SU-DHL-6 (cell line): ENCODE data around the gene NAGPA.

Source experiments
- CTCF ChIP-seq: fragments of 200-600 bp; sonication (generic); IDR thresholded peaks from one replicate; pipeline ENCODE4 v1.5.1; 2017; ENCODE audit warnings: antibody characterized with exemption, mild to moderate bottlenecking, low read length, moderate library complexity; ENCODE audit not compliant: insufficient read depth, poor library complexity, severe bottlenecking
- EZH2phosphoT487 ChIP-seq: fragments of 200-600 bp; sonication (generic), shearing (Covaris generic); conservative IDR thresholded peaks from 2 replicates; pipeline ENCODE4 v1.6.1; 2018; ENCODE audit warnings: mild to moderate bottlenecking, antibody characterized with exemption, low read length, moderate library complexity, mixed read lengths

DNA sequence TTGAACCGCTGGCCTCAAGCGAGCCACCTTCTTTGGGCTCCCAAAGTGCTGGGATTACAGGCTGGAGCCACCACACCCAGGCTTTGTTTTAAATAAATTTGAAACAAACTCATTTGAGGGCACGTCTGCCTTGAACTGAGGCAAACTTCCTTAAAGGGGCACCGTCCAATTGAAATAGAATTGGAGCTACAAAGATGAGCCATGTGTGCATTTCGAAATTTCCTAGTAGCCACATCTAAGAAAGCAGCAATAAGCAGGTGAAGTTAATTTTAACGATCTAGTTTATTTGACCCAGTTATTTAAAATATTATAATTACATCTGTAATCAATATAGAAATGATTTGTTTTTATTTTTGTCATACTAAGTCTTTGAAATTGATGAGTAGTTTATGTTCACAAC, 32.8 kb upstream of the NAGPA start:
- TF ChIP-seq EZH2phosphoT487 (no peak), CTCF (no peak)
